ENCODE data around the gene SYT12. TPM values are rescaled to one million over a fixed set of nuclear protein-coding genes. Genes with fewer than 3 reads are reported as not detected.

SYT12 gene
- total RNA-seq, 3 donors from 2014 or later (not counting 1 experiment from before 2014, with no cell fraction given): not detected

DNA sequence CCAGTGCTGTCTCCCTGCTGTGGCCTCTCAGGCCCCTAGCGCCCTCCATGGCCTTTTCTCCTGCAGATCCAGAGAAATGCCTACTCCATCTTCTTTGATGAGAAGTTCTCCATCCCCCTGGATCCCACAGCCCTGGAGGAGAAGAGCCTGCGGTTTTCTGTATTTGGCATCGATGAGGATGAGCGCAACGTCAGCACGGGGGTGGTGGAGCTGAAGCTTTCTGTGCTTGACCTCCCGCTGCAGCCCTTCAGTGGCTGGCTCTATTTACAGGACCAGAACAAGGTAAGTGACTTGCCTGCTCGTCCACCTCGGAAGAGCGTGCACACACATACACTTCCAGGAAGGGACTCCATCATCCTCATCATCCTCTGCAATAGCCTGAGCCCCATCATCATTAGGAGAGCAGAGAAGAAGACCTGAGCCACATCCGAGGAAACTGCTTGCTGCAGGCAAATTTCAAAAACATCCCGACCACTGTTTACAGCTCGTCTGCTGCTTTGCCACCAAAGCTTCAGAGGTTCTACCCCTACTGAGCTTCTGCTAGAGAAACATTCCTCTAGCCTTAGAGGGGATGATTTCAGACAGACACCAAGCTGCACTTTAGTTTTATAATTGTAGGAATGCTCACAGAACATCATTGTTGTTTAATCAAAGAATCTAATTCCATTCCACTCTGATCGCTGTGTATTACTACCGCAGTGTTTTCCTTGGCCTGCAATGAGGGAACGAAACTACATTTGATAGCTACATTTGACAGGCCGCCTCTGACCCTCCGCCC is 20.8 kb downstream of the SYT12 start:
- Histone ChIP-seq H3K9me3 (ENCODE audit: control insufficient read depth, insufficient read depth, low read length) (no peaks in the 10 kb centered on the region), H3K4me3 (ENCODE audit: low read length) (no peak overlapping the region), H3K36me3 (ENCODE audit: control insufficient read depth, insufficient read depth, low read length) (no peaks in the 10 kb centered on the region), H3K4me1 (ENCODE audit: control insufficient read depth, insufficient read depth, low read length) (no peaks in the 10 kb centered on the region), H3K27me3 (ENCODE audit: control insufficient read depth, insufficient read depth, low read length) (peaks cover 2% of the 10 kb centered on the region), H3K27ac (ENCODE audit: low read length) (no peak overlapping the region)
- DNase-seq (no peak), ATAC-seq (no peak)
- TF ChIP-seq, protein P1, sequence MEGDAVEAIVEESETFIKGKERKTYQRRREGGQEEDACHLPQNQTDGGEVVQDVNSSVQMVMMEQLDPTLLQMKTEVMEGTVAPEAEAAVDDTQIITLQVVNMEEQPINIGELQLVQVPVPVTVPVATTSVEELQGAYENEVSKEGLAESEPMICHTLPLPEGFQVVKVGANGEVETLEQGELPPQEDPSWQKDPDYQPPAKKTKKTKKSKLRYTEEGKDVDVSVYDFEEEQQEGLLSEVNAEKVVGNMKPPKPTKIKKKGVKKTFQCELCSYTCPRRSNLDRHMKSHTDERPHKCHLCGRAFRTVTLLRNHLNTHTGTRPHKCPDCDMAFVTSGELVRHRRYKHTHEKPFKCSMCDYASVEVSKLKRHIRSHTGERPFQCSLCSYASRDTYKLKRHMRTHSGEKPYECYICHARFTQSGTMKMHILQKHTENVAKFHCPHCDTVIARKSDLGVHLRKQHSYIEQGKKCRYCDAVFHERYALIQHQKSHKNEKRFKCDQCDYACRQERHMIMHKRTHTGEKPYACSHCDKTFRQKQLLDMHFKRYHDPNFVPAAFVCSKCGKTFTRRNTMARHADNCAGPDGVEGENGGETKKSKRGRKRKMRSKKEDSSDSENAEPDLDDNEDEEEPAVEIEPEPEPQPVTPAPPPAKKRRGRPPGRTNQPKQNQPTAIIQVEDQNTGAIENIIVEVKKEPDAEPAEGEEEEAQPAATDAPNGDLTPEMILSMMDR (IDR thresholded peaks at IDR 0.05): no peak
- H3K27me3 Mint-ChIP-seq (ENCODE audit: low read depth in 2 of 2): peaks cover 7 to 9% of the 10 kb centered on the region in 2 donors
- H3K4me3 Mint-ChIP-seq: no peak overlapping the region
- H3K27ac Mint-ChIP-seq: no peak overlapping the region
- H3K4me1 Mint-ChIP-seq: no peaks in the 10 kb centered on the region
- intact Hi-C loops (cut with micrococcal nuclease): no loop called here
- 89% methylated on average over 18 of the region's 18 CpGs for WGBS (ENCODE audit: insufficient coverage)
- no peaks in the 10 kb centered on the region for H3K9me3 Mint-ChIP-seq
- no peaks in the 10 kb centered on the region for H3K36me3 Mint-ChIP-seq

DNA sequence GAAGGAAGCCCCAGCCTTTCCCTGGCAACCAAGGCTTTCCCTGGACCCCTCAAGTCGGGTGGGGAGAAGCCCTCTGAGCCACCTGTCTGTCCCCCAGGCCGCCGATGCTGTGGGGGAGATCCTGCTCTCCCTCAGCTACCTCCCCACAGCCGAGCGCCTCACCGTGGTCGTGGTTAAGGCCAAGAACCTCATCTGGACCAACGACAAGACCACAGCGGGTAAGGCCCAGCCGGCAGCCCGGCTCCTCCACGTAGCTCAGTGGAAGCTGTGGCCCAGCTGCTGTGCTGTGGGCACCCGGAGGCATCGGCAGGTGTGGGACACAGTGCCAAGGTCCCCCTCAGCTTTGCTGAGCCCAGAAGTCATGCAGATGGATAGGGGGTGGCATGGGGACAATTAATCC is 21.6 kb downstream of the SYT12 start:
- H3K36me3 Mint-ChIP-seq: no peaks in the 10 kb centered on the region
- Histone ChIP-seq H3K4me3 (ENCODE audit: low read length) (no peak overlapping the region), H3K27me3 (ENCODE audit: control insufficient read depth, insufficient read depth, low read length) (peaks cover 2% of the 10 kb centered on the region), H3K9me3 (ENCODE audit: control insufficient read depth, insufficient read depth, low read length) (no peaks in the 10 kb centered on the region), H3K36me3 (ENCODE audit: control insufficient read depth, insufficient read depth, low read length) (no peaks in the 10 kb centered on the region), H3K4me1 (ENCODE audit: control insufficient read depth, insufficient read depth, low read length) (no peaks in the 10 kb centered on the region), H3K27ac (ENCODE audit: low read length) (no peak overlapping the region)
- H3K27ac Mint-ChIP-seq: no peak overlapping the region
- H3K4me3 Mint-ChIP-seq: no peak overlapping the region
- H3K27me3 Mint-ChIP-seq (ENCODE audit: low read depth in 2 of 2): peaks cover 7 to 9% of the 10 kb centered on the region in 2 donors
- TF ChIP-seq, protein P1 (IDR thresholded peaks at IDR 0.05): no peak
- ATAC-seq: no peak
- no peaks in the 10 kb centered on the region for H3K9me3 Mint-ChIP-seq
- intact Hi-C loops (cut with micrococcal nuclease): no loop called here
- H3K4me1 Mint-ChIP-seq: no peaks in the 10 kb centered on the region
- DNase-seq: no peak
- WGBS (ENCODE audit: insufficient coverage): 19% methylated on average over 14 of the region's 14 CpGs

DNA sequence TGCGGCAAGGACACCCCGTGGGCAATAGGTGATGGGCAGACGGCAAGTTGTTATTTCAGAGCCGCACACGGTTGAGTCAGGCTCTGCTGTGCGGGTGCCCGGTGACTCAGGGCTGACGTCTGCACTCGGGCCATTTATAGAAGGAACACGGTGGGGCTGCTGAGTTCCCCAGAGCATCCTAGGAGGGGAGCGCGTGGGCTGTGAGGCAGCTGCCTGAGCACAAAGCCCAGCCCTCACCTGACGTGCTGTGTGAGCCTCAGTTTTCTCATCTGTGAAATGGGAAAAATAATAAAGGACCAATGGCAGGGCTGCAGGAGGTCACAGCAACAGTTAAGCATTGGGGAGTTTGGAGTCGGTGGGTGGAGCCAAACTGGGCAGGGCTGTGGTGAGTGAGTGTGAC is 22.4 kb downstream of the SYT12 start:
- H3K4me1 ChIP-seq (ENCODE audit: control insufficient read depth, insufficient read depth, low read length): no peaks in the 10 kb centered on the region
- TF ChIP-seq, protein P1 (IDR thresholded peaks at IDR 0.05): no peak
- Mint-ChIP-seq H3K27ac (no peak overlapping the region), H3K36me3 (no peaks in the 10 kb centered on the region), H3K9me3 (no peaks in the 10 kb centered on the region), H3K27me3 (ENCODE audit: low read depth in 2 of 2) (peaks cover 7 to 9% of the 10 kb centered on the region in 2 donors), H3K4me1 (no peaks in the 10 kb centered on the region), H3K4me3 (no peak overlapping the region)
- no peak overlapping the region for H3K4me3 ChIP-seq (ENCODE audit: low read length)
- H3K36me3 ChIP-seq (ENCODE audit: control insufficient read depth, insufficient read depth, low read length): no peaks in the 10 kb centered on the region
- ATAC-seq: no peak
- DNase-seq: no peak
- no peak overlapping the region for H3K27ac ChIP-seq (ENCODE audit: low read length)
- H3K9me3 ChIP-seq (ENCODE audit: control insufficient read depth, insufficient read depth, low read length): no peaks in the 10 kb centered on the region
- WGBS (ENCODE audit: insufficient coverage): 77% methylated on average over 14 of the region's 14 CpGs
- peaks cover 2% of the 10 kb centered on the region for H3K27me3 ChIP-seq (ENCODE audit: control insufficient read depth, insufficient read depth, low read length)
- intact Hi-C loops (cut with micrococcal nuclease): no loop called here
